HepG2 (cell line): ENCODE results near the gene ATG13.
A peak's percentile ranks its signal among the peaks of the same experiment; 100 is the strongest.

Source experiments
- EZH2 ChIP-seq: conservative IDR thresholded peaks from 2 replicates; pipeline ENCODE4 v1.6.1; 2012; ENCODE audit warnings: mild to moderate bottlenecking, low read depth, low read length, moderate library complexity
- MNT ChIP-seq: fragments of 450-650 bp; IDR thresholded peaks from 2 replicates; pipeline ENCODE4 v1.6.1; 2016
- RFXAP ChIP-seq: sonication (generic); formaldehyde crosslinking; IDR thresholded peaks from 2 replicates; pipeline ENCODE4 v1.4.0; 2020; ENCODE audit warnings: missing genetic modification reagents, borderline replicate concordance
- TCF7 ChIP-seq: sonication (generic); IDR thresholded peaks from 2 replicates; pipeline ENCODE4 v1.6.1; 2016; ENCODE audit warnings: antibody characterized with exemption, low read depth
- ZKSCAN1 ChIP-seq: fragments of 150-350 bp; IDR thresholded peaks from 2 replicates; pipeline ENCODE4 v1.6.1; 2014; ENCODE audit warnings: low read length
- ZNF10 ChIP-seq: sonication (generic); formaldehyde crosslinking; IDR thresholded peaks from 2 replicates; pipeline ENCODE4 v1.4.0; 2020; ENCODE audit warnings: mild to moderate bottlenecking, low read depth, missing genetic modification reagents, borderline replicate concordance
- ZNF644 ChIP-seq: IDR thresholded peaks from 2 replicates; pipeline ENCODE4 v1.6.1; 2016; ENCODE audit warnings: low read depth
- TF ChIP-seq, protein P1 (sequence below), 2 experiments: sonication (generic) in 1 of 2; formaldehyde crosslinking in 1 of 2; IDR thresholded peaks; 2 replicates each; pipeline versions ENCODE4 v1.4.0 to v1.6.1; 2016 to 2020; ENCODE audit warnings: borderline replicate concordance in 1 of 2, low read depth in 1 of 2, mild to moderate bottlenecking in 1 of 2, missing genetic modification reagents in 1 of 2
- TF ChIP-seq, protein P2 (sequence below): sonication (generic); formaldehyde crosslinking; IDR thresholded peaks from 2 replicates; pipeline ENCODE4 v1.5.0; 2020; ENCODE audit warnings: mild to moderate bottlenecking, missing genetic modification reagents, moderate library complexity

GRCh38 chr11:46617134-46617971 lies at the start of gene ATG13, which contains the start of gene HARBI1:
- TF ChIP-seq, protein P1, sequence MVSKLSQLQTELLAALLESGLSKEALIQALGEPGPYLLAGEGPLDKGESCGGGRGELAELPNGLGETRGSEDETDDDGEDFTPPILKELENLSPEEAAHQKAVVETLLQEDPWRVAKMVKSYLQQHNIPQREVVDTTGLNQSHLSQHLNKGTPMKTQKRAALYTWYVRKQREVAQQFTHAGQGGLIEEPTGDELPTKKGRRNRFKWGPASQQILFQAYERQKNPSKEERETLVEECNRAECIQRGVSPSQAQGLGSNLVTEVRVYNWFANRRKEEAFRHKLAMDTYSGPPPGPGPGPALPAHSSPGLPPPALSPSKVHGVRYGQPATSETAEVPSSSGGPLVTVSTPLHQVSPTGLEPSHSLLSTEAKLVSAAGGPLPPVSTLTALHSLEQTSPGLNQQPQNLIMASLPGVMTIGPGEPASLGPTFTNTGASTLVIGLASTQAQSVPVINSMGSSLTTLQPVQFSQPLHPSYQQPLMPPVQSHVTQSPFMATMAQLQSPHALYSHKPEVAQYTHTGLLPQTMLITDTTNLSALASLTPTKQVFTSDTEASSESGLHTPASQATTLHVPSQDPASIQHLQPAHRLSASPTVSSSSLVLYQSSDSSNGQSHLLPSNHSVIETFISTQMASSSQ (IDR thresholded peaks at IDR 0.05; ENCODE audit: low read depth): no peak
- TF ChIP-seq, protein P1 (CRISPR knock-in tag; IDR thresholded peaks at IDR 0.05; ENCODE audit: borderline replicate concordance): no peak; the same call in 1 of the 2 replicates
- TF ChIP-seq TCF7: no peak; the same call in 1 of the 2 replicates
- TF ChIP-seq ZNF644 (CRISPR knock-in tag): no peak
- TF ChIP-seq EZH2: no peak
- no peak for TF ChIP-seq MNT
- TF ChIP-seq, protein P2, sequence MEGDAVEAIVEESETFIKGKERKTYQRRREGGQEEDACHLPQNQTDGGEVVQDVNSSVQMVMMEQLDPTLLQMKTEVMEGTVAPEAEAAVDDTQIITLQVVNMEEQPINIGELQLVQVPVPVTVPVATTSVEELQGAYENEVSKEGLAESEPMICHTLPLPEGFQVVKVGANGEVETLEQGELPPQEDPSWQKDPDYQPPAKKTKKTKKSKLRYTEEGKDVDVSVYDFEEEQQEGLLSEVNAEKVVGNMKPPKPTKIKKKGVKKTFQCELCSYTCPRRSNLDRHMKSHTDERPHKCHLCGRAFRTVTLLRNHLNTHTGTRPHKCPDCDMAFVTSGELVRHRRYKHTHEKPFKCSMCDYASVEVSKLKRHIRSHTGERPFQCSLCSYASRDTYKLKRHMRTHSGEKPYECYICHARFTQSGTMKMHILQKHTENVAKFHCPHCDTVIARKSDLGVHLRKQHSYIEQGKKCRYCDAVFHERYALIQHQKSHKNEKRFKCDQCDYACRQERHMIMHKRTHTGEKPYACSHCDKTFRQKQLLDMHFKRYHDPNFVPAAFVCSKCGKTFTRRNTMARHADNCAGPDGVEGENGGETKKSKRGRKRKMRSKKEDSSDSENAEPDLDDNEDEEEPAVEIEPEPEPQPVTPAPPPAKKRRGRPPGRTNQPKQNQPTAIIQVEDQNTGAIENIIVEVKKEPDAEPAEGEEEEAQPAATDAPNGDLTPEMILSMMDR (CRISPR knock-in tag): peak; percentile 84
- TF ChIP-seq ZNF10 (CRISPR knock-in tag): no peak
- no peak for TF ChIP-seq RFXAP (CRISPR knock-in tag)
- TF ChIP-seq ZKSCAN1: peak; percentile 5; the same call in 1 of the 2 replicates
